AG10803 (cell line): Measurements from ENCODE around the gene SLC34A3.

Experiments
- DNase-seq: peaks from one replicate; pipeline ENCODE4 v3.0.0; 2010; ENCODE audit warnings: low read depth
- H3K4me3 ChIP-seq: 2 replicates; pipeline ENCODE4 v1.5.1; 2011; ENCODE audit warnings: mild to moderate bottlenecking, low read length, control low read depth
- CTCF ChIP-seq: conservative IDR thresholded peaks from 2 replicates; pipeline ENCODE4 v1.5.1; 2011; ENCODE audit warnings: mild to moderate bottlenecking, low read length, control low read depth, inconsistent platforms

The SLC34A3 gene

GRCh38 chr9:137186385-137186784 is 44.3 kb upstream of the SLC34A3 start:
- TF ChIP-seq CTCF: no peak
- DNase-seq: no peak
- H3K4me3 ChIP-seq: no peak overlapping the region

GRCh38 chr9:137187386-137187785 is 43.3 kb upstream of the SLC34A3 start:
- DNase-seq: no peak
- TF ChIP-seq CTCF: no peak

GRCh38 chr9:137188086-137188489 is 42.6 kb upstream of the SLC34A3 start:
- H3K4me3 ChIP-seq: peak overlapping the region; percentile 96
- TF ChIP-seq CTCF: no peak
- no peak for DNase-seq

More at GRCh38 chr9:137187386-137187785, 43.3 kb upstream of the SLC34A3 start:
- peak overlapping the region; percentile 96 for H3K4me3 ChIP-seq

DNA sequence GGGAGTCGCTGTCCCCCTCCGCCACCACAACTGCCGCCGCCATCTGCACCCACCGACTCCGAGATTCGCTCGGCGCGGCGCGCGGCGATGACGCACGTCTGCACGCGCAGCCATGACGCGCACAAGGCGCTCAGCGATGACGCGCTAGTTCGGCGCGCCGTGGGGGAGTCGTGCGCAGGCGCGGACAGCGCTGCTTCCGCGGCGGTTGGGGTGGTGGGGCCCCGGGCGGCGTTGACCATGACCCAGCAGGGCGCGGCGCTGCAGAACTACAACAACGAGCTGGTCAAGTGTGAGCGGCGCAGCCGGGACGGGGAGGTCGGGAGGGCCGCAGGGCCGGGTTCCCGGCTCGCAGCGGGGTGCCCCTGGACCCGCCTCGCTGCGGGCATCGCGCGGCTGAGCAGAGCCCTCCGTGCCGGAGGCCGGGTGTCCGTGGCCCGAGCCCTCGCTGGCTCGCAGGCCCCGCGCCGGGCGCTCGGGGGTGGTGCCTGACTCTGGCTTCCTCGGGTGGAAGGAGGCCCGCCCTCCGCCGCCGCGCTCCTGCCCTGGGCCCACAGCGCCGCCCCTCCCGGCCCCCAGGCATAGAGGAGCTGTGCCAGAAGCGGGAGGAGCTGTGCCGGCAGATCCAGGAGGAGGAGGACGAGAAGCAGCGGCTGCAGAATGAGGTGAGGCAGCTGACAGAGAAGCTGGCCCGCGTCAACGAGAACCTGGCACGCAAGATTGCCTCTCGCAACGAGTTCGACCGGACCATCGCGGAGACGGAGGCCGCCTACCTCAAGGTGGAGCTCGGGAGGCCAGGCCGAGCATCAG is 42.0 kb upstream of the SLC34A3 start, which contains the start of the genes ANAPC2 and SSNA1:
ANAPC2 (minus strand) TSS at position 71 of the 807 bp plus-strand sequence; CDS start at position 43, 28 bp downstream.
SSNA1 (plus strand) TSS at position 187 of the 807 bp plus-strand sequence; CDS start at position 238, 51 bp downstream.
- DNase-seq: peak; percentile 91

DNA sequence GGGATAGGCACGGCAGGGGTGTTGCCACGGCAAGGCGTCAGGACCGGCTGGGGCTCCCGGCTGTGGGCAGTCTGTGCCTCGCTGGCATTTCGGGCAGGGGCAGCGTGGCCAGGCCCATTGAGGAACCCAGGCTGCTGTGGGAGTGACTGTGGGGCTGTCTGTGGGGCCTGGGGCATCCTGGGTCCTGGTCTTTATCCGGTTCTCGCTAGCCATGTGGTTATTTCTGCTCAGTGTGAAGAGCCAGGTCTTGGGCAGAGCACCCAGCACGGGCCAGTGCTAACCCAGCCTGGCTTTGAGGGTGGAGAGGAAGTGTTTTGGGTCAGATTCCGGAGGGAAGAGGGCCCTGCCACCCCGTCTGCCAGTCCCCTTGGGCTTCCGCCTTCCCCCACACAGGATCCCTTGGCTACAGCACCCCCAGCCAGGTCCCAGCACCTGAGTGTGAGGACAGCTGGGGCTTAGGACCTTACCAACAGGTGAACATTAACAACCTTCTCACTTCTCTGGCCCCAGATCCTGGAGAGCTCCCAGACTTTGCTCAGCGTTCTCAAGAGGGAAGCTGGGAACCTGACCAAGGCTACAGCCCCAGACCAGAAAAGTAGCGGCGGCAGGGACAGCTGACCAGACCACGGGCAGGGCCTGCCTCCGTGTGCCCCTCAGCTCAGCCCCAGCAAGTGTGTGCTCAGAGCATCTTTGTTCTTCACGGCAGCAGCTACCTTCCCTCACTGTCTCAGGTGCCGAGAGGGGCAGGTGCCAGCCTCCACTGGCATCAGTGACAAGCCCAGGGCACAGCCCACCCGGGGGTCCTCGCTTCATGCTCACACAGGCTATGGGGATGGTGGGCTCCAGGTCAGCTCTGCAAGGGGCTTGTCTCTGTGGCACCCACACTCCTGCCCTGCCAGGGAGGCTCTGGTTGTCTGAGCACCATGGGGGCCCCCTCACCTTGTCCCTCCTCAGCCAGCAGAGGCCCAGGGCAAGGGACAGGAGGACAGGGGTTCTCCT is 41.1 kb upstream of the SLC34A3 start:
- no peak for DNase-seq
- peak overlapping the region; percentile 96 for H3K4me3 ChIP-seq
- TF ChIP-seq CTCF: no peak

More for the DNA sequence above, 42.0 kb upstream of the SLC34A3 start, which contains the start of the genes ANAPC2 and SSNA1:
- H3K4me3 ChIP-seq: peak within 1 kb of the TSS; percentile 96
- peak; percentile 42 for TF ChIP-seq CTCF

- no peak overlapping the region; the same call in 1 of the 2 replicates for H3K4me3 ChIP-seq
- no peak for DNase-seq
- no peak for TF ChIP-seq CTCF
Observed at GRCh38 chr9:137190315-137190856, 40.3 kb upstream of the SLC34A3 start.
